HG03457 (cell line): Measurements from ENCODE around the gene ACADS.

Experiments used
- ATAC-seq: cut with Tn5 transposase; IDR thresholded peaks from one replicate; pipeline ENCODE4 v1.9.1; 2021; ENCODE audit warnings: moderate number of reproducible peaks; ENCODE audit not compliant: unreplicated experiment

Gene ACADS

DNA sequence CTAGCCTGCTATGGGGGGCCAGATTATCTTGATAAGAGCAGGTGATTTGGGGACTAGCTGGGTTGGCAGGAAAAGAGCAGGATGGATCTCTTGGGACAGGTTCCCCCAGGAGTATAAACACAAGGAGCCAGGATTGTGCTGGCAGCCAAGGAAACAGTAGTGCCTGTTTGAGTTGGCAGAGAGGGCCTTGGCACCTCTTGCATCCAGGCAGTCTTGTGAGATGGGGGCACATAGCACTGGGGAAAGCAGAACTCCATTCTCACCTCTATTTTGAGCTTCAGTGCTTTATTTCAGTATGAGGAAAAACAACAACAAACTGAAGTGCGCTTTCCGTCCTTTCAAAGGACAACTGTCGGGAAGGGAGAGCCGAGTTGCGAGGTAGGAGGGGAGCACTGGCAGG lies 24.7 kb upstream of the ACADS start:
- no peak for ATAC-seq

DNA sequence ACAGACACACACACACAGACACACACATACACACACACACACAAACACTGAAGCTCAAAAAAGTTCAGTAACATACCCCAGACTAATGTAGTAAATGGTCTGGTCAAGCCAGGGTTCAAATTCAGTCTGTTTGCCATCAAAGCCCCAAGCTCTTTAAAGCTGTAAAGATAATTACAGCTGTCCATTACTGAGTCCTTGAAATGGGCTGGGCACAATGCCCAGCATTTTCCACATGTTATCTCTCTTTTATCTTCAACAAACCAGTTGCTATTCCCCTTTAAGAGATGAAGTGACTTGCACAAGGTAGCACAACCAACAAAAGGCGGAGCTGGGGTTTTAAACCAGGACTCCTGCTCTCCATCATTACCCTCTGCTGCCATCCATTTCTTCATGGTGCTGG lies 23.0 kb upstream of the ACADS start:
- ATAC-seq, result no peak

DNA sequence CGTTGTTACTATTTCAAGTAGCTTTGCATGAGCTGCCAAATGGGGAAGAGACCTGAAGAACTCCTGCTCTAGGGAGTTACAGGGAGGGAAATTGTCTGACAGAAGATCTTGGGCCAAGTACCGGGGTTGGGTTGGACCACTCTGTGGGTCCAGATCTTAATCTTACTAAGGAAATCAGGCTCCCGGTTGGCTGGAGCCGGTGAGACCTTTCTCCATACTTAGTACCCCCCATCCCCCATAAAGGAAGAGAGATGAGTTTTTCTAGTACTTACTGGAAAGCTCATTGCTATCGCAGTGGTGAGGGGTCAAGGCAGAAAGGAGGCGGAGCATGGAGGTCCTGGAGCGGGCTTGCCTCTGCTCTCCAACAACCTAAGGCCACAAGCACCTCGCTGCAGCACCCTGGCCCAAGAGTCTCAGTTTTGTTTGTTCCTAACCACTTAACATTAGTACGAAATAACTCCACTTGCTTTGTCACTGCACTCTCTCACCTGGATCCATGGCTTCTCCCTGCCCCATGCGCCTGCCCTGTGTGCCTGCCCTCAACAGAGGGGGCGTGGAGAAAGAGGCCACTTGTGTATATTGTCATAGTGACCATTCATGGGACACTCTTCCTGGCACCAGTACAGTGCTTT lies 22.2 kb upstream of the ACADS start:
- no peak for ATAC-seq

DNA sequence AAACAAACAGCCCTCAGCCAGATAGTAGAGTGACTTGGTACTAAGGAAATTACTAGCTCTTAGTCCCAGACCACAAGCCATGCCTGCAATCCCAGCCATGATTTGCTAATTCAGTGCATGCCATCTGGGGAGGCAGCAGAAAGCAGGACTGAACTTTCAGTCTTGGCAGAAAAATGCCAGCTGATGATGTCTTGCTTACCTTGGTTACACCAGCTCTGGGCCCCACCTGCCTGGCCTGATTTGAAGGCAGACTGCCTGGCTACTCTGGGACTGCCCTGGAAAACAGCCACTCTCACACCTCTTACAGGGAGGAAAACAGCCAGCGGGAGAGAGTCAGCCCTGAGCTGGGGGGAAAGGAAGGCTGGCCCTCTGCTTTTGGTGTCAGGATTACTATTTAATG lies 20.0 kb upstream of the ACADS start:
- ATAC-seq, result no peak

DNA sequence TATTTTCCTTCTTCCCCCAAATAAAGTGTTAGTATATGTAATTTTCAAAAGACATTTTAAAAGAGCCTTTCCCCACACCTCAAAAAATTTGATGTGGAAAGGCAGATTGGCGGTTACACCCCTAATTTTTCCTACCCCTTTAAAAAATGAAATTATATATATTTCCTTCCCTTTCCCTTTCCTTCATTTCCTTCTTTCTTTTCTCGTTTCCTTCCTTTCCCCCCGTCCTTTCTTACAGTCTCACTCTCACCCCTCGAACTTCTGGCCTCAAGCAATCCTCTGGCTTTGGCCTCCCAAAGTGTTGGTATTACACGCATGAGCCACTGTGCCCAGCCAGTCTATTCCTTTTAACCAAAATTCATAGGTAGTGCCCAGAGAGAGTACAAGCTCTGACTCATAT lies 19.6 kb upstream of the ACADS start:
- ATAC-seq, result no peak

DNA sequence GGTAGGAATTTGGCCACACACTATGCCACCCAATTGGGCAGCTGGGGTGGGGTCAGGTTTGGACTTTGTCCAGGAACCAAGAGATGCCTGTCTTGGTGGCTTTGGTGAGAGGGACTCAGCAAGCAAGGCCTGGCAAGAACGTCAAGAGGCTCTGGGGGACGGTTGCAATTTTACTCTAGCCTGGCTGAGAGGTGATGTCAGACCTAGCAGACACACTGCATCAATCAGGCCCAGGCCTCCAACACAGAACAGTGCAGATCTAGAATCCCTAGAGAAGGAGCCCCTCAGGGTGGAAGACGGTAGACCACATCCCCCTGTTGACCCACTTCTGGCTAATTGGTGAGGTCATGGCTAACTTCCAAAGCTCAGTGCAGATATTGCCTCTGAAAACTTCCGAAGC lies 17.0 kb upstream of the ACADS start:
- no peak for ATAC-seq

DNA sequence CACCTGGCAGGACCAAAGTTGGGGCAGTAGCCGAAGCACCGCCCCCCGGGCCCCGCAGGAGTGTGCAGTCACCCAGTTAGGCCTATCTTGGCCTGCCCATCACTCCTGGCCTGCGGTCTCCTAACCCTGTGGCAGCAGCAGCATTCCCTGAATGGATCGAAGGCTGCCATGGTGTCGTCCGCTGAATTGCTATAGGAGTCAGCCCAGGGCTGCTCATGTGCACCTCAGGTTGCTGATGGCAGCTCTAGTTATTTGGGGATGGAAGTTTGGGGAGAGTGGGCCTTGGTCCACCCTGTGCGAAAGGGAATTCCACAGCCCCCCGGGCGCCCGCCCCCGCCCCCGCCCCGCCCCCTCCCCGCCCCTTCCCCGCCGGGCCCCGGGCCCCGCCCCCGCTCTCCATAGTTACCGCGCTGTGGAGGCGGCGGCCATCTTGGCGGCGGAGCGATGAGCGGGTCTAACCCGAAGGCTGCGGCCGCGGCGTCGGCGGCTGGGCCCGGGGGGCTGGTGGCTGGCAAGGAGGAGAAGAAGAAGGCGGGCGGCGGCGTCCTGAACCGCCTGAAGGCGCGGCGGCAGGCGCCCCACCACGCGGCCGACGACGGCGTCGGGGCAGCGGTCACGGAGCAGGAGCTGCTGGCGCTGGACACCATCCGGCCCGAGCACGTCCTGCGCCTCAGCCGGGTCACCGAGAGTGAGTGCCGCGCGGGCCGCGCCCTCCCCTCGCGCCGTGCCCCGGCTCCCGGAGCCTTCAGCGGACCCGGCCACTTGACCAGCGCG lies 15.4 kb upstream of the ACADS start, which contains the start of gene UNC119B:
Gene UNC119B (plus strand): TSS at position 428 of the 774 bp plus-strand sequence. CDS start 17 bp downstream, at position 445.
- ATAC-seq, result no peak

DNA sequence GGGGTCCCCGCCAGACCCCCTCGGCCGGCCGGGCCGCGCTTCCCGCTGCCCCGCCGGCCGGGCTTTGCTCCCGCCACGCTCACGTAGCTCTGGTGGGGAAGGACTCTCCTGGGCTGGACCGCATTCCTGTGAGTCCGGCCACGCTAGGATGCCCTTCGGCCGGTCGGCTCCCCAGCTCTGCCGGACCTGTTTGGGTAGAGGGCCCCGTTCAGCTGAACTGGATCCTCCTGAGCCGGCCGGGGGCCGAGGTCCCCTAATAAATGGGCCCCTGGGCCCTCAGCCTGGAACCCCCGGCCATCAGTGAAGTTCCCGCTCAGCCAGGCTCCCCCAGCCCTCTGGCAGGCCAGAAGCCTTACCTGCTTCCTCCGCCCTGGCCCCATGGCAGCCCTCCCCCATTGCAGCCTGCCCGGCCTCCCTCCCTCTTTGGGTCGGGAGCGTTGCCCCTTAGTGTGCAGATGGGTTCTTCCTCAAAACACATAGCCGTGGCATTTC lies 14.8 kb upstream of the ACADS start:
- no peak for ATAC-seq

DNA sequence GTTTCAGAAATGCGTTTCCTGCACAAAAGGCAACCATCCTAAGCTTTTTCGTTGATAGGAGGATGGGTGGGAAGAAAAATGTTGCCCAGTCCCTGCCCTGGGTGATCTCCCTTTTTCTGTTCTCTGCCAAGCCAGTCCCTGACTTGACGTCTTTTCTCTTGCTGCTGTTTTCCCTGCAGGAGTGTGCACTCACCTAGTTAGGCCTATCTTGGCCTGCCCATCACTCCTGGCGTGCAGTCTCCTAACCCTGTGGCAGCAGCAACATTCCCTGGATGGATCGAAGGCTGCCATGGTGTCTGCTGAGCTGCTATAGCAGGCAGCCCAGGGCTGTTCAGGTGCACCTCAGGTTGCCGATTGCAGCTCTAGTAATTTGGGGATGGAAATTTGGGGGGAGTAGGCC lies 14.2 kb upstream of the ACADS start:
- ATAC-seq, result no peak

DNA sequence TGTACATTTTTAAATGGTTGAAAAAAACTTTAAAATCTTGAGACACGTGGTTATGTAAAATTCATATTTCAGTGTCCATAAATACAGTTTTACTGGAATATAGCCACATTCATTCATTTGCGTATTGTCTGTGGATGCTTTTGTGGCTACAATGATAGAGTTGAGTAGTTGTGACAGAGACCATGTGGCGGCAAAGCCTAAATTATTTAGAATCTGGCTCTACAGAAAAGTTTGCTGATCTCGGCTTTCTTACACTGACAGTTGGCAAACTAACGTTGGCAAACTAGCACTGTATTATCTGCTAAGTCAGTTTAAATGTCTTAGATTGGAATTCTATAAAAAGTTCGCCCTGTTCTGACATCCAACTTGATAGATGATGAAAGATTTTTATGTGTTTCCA lies 13.0 kb upstream of the ACADS start:
- no peak for ATAC-seq

DNA sequence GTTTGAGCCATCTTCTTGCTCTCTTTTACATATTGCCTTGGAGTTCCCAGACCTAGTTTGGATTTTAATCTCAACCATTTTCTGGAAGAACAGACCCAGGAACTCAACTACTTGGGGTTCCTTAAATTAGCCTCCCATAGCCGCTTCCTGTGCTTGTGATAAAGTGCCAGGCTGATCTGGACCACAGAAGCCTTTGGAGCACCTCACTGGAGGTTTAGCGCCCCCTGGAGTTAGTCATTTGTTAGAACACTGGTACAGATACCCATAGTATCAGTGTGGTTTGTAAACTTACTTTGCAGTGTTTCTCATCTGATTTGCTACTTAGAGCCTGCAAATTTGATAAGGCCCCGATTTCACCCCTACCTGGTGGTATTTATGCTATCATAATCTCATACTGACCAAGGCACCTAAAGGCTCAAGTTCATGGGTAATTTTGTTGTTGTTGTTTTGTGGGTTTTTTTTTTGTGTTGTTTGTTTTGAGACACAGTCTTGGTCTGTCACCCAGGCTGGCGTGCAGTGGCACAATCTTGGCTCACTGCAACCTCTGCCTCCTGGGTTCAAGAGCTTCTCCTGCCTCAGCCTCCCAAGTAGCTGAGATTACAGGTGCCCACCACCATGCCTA lies 11.7 kb upstream of the ACADS start:
- no peak for ATAC-seq

DNA sequence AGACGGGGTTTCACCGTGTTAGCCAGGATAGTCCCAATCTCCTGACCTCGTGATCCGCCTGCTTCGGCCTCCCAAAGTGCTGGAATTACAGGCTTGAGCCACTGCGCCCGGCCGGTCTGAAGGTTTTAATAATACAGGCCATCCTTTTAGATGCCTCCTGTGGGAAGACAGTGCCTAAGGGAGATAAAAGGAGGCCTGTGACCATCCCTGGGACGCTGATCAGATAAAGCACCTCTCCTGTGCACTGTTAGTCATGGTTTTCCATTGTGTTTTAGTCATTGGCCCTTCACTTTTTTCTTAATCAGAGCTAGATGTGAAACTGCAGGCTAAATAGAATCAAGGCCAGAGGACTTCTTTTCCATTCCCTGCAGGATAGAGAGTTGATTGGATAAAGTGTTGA lies 7.6 kb upstream of the ACADS start:
- ATAC-seq, result no peak

DNA sequence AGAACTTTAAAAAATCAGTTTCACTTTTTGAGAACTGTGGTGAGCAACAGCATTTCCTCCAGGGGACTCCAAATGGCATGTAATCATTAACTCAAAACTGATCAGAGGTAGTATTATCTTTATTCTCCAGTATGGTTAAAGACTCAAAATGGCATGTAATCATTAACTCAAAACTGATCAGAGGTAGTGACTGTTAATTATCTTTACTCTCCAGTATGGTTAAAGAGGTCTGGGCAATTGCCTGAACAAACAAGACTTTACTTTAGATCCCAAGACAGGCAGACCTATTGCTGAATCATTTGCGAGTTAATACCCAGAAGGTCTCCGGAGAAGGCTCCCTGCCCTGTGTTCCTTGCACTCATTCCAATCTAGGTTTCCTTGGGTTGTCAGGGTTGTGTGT lies 6.6 kb upstream of the ACADS start:
- ATAC-seq, result no peak

DNA sequence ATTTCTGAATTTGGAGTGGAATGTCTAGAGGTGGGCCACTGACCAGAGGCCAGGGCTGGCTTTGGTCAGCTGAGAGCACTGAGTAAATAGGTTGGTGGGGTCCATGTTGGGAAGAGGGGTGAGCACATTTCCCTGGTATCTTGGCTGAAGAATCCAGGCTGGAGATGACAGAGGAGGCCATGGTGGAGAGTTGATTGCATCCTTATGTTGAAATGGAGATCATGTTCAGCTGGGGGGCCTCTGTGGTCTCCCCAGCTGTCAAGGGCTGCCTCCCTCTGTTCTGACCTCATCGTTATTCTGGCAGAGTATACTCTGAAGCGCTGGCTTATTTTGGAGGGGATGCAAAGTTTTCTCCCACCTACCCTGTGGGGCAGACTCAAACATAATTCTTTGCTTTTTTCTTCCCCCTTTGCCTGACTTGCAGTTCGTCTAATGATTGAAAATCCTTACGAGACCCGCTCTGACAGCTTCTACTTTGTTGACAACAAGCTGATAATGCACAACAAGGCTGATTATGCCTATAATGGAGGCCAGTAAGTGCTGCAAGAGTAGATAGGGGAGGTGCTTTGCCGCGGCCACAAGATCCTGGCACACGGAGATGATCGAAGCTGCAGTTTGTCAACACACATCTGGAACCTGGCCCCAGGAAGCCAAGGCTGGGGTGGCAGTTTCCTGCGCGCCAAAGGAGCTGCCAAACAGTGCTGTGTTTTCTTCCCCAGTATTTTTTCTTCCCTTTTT lies 6.0 kb upstream of the ACADS start:
- ATAC-seq, result no peak

DNA sequence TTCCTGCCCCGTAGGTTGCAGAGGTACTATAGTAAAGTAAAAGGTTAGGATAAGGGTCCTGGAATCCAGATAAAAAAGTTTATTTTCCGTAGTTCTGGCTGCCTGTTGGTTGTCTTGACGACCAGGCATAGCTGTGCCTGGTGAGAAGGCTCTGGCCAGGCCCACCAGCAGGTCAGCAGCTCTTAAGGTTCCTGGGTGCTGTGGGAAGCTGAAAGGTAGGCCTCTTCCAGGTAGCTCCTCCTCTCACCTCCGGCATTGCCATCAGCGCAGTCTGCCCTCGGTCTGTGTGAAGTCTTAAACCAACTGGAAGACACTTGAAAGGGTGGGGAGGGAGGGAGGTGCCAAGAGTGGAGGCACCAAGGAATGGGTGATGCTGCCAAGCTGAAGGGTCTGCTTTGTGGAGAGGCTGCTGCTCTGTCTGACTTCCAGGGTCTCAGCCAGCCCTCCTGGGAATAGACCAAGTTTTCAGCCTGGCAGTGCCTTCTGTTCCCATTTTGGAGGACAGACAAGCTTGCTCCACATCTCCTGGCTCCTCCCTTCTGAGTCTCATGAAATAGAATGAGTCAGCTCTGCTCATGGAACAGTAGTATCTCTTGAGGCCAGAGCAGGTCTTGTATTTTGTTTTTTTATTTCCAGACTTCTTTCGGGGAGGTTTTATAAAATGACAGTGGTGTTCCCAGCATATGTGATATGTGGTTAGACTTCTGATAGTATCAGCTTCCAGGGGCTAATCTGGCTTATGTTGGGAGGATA lies 5.2 kb upstream of the ACADS start:
- no peak for ATAC-seq

DNA sequence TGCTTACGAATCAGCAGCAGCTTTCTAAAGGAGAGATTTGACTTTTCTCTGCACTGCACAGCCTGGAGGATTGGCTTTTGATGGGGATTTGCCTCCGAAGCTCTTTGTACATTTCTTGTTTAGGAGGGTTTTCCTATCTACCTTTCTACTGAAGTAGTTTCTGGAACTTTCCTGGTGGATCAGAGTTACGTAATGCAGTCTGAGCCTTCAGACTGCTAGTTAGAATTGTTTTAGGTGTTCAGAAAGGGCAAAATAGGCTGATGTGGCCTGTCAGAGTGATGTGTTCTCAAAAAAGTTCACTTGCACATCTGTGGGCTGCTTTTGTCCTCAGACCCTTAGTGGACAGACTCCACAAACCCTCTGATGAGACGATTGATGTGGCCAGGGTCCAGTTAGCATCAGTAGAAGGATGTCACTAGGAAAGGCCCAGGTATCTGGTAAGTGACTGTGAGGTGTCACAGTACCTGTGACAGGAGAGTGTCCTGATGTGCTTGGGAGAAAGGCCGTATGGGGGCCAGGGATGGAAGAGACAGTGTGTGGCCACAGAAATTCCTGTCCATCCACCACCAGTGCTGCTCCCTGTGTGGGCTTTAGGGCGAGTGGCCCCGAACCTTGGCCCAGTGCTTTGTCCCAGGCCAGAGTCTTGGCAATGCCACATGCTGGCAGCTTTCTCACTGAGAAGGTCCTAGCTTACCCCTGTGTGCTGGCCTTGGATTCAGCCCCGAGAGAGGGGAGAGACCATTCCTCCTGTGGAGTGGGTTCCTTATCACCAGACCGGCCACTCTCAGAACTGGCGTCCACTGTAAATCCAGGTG lies 4.4 kb upstream of the ACADS start:
- no peak for ATAC-seq

DNA sequence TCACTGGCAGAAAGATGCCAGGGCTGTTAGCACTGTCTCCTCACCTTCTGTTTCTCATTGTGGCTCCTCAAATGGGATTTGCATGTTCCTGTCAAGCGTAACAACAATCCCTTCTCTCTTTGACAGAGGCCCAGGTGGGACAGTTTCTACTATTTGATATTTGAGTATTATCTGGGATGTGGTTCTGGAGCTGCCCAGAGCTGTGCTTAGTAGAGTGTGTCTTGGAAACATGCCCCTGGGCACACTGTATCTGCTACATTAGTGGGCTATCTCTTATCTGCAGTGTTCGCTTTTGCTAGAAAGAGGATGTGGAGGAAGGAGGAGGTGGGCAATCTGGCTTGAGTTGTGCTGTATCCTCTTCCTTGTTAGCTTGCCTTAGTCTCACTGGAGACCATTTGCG lies 3.8 kb upstream of the ACADS start:
- ATAC-seq, result no peak

DNA sequence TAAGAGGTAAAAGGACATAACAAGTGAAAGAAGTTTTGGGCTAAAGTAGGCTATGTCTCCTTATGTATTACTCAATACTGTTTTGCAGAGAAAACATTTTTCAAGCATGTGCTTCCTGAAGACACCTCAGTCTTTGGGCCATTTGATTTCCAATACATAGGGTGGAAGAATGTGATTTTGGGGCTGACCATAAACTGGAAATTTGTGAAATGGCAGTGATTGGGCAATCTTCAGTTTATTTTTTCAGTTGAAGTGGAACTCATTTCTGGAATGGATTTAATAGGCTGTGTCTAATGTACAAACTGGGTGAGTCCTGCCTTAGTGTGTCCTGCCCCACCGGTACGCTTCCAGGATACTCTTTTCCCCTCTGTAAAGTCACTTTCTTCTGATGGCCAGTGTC lies 2.8 kb upstream of the ACADS start:
- ATAC-seq, result no peak

DNA sequence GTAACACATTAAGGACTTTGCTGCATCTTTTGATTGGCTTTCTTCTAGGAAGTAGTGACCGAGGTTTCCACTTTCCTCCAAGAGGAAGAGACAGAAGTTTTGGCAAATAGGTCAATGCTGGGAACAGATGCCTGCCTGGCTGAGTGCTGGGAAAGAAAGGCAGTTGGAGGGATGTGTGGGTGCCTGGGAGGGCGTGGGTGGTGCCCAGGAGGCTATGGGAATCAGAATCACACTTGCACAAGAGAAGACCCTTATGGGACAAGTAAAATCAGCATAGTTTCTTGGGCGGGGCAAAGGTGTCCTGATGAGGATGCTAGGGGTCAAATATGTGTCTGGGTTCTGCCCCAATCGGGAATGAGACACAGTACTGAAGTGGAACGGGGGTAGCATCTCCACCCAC lies 906 bp upstream of the ACADS start:
- ATAC-seq, result no peak

DNA sequence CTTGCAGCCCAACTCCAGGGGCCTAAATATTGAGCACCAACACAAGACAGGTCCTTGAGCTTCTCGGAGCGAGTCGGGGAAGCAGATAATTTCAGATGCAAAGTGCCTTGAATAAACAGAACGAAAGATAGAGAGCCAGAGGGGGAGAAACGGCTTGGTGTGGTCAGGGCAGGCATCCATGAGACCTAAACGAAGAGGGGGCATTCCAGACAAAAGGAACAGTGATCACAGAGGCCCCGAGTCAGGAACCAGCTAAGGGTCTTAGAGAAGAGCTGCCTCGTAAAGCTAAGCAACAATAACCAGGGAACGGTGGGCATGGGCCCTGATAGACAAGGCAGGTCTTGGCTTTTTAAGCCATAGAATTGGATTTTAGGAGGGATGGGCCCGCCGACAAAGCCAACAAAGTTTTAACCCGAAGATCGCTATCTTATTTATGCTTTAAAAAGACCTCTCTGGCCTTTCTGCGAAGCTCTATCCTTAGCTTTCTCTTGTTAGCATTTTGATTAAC lies 421 bp upstream of the ACADS start:
- no peak for ATAC-seq
